Renal cortex interstitium (tissue), 15 donors: ENCODE data around the gene KCNJ18. TPM values are rescaled to one million over a fixed set of nuclear protein-coding genes. Genes with fewer than 3 reads are reported as not detected.
"Not testable (repeated sequence)": the region's sequence is repeated elsewhere in the genome, so short reads cannot be mapped to it uniquely, and the experiment has no call there.

Source experiments
- DNase-seq, 11 donors: peaks; one replicate each; pipeline ENCODE4 v3.0.0-alpha.2; 2013; ENCODE audit warnings: low read depth in 9 of 11, low spot score in 4 of 11; ENCODE audit errors: extremely low read depth in 1 of 11
- long read RNA-seq, 16 experiments: transcript quantifications; one replicate each; lab custom pipeline, GENCODE V29; 2026
- polyA plus RNA-seq, 3 donors: library from polyadenylated mRNA; unstranded; fragments of 120-200 nt; gene quantifications; one replicate each; pipeline ENCODE4 v1.2.1, GENCODE V29; 2013; ENCODE audit not compliant: insufficient read length in 3 of 3

The KCNJ18 gene
- not detected for polyA plus RNA-seq
- long read RNA-seq, donor 1 = 0 reads
- long read RNA-seq, donor 2 = 0 reads
- long read RNA-seq, donor 3 = 0 reads
- long read RNA-seq, donor 4 = 0 reads
- long read RNA-seq, donor 5 = 0 reads
- long read RNA-seq, donor 6 = 0 reads
- long read RNA-seq, donor 7 = 0 reads
- long read RNA-seq, donor 8 = 0 reads
- long read RNA-seq, donor 9 = 0 reads
- long read RNA-seq, donor 10 = 0 reads
- long read RNA-seq, donor 11 = 0 reads
- long read RNA-seq, donor 12 = 0 reads
- long read RNA-seq, donor 13 = 0 reads
- long read RNA-seq, donor 14 = 0 reads
- long read RNA-seq, donor 15 = 0 reads
- long read RNA-seq, donor 16 = 0 reads

GRCh38 chr17:21691883-21692703, at the start of gene KCNJ18:
Gene KCNJ18, plus strand, starts transcription at chr17:21692523. Its CDS starts 10,264 bp downstream, at chr17:21702787.
- not testable (repeated sequence) for DNase-seq

GRCh38 chr17:21648125-21648524, 44.2 kb upstream of the KCNJ18 start:
- not testable (repeated sequence) for DNase-seq

GRCh38 chr17:21650043-21650442, 42.3 kb upstream of the KCNJ18 start:
- not testable (repeated sequence) for DNase-seq

GRCh38 chr17:21652049-21652448, 40.3 kb upstream of the KCNJ18 start:
- not testable (repeated sequence) for DNase-seq

GRCh38 chr17:21653211-21653610, 39.1 kb upstream of the KCNJ18 start:
- DNase-seq = not testable (repeated sequence)

GRCh38 chr17:21656518-21657309, 35.6 kb upstream of the KCNJ18 start:
- DNase-seq = not testable (repeated sequence)

- DNase-seq = not testable (repeated sequence)
These were observed 32.7 kb upstream of the KCNJ18 start for GRCh38 chr17:21659635-21660034.

- not testable (repeated sequence) for DNase-seq
These were observed 30.9 kb upstream of the KCNJ18 start for GRCh38 chr17:21661455-21661854.

GRCh38 chr17:21663166-21663565, 29.2 kb upstream of the KCNJ18 start:
- not testable (repeated sequence) for DNase-seq

GRCh38 chr17:21663614-21664474, 28.5 kb upstream of the KCNJ18 start:
- not testable (repeated sequence) for DNase-seq

GRCh38 chr17:21665171-21665570, 27.2 kb upstream of the KCNJ18 start:
- DNase-seq = not testable (repeated sequence)

GRCh38 chr17:21665935-21666493, 26.3 kb upstream of the KCNJ18 start:
- not testable (repeated sequence) for DNase-seq

GRCh38 chr17:21666711-21667412, 25.5 kb upstream of the KCNJ18 start:
- not testable (repeated sequence) for DNase-seq

- DNase-seq = not testable (repeated sequence)
These were observed 24.8 kb upstream of the KCNJ18 start for GRCh38 chr17:21667413-21668117.

GRCh38 chr17:21668118-21668488, 24.2 kb upstream of the KCNJ18 start:
- not testable (repeated sequence) for DNase-seq

- DNase-seq = not testable (repeated sequence)
These were observed 23.4 kb upstream of the KCNJ18 start for GRCh38 chr17:21668746-21669508.
